OCI-LY7 (cell line): ENCODE measurements around the gene SV2C. TPM values are rescaled to one million over a fixed set of nuclear protein-coding genes. Genes with fewer than 3 reads are reported as not detected.

Experiments
- BruUV-seq: library from RNA; stranded (reverse); fragments of 400-500 nt; replicated peaks from 2 replicates; lab custom pipeline; 2021; lab: Mats Ljungman, UMichigan
- CTCF ChIA-PET: fragments of 300-600 bp; sonication (Branson Sonifier 250); formaldehyde crosslinking; loops from one replicate; lab custom pipeline; 2022; ENCODE audit warnings: antibody characterized with exemption; ENCODE audit not compliant: unreplicated experiment; lab: Charles Lee
- POLR2A ChIA-PET: fragments of 300-600 bp; sonication (Branson Sonifier 250); formaldehyde crosslinking; loops from one replicate; lab custom pipeline; 2022; ENCODE audit warnings: antibody characterized with exemption; lab: Charles Lee
- DNase-seq: peaks from one replicate; pipeline ENCODE4 v3.0.0-alpha.2; 2015; ENCODE audit warnings: low spot score
- H2AFZ ChIP-seq: fragments of 200-600 bp; sonication (generic), shearing (Covaris generic); 2 replicates; pipeline ENCODE4 v1.6.1; 2014; ENCODE audit warnings: mild to moderate bottlenecking, antibody characterized with exemption, low read length, moderate library complexity
- H3K27ac ChIP-seq: fragments of 200-600 bp; sonication (generic); 2 replicates; pipeline ENCODE4 v1.5.1; 2014; ENCODE audit warnings: mixed run types, low read depth, mild to moderate bottlenecking, moderate library complexity, low read length, inconsistent platforms; ENCODE audit not compliant: poor library complexity, severe bottlenecking
- H3K36me3 ChIP-seq: fragments of 200-600 bp; sonication (generic); 2 replicates; pipeline ENCODE4 v1.6.1; 2014; ENCODE audit warnings: mild to moderate bottlenecking, antibody characterized with exemption, low read length, moderate library complexity, mixed read lengths; ENCODE audit not compliant: insufficient read depth
- H3K4me1 ChIP-seq: fragments of 200-600 bp; sonication (generic); 2 replicates; pipeline ENCODE4 v1.5.1; 2014; ENCODE audit warnings: mild to moderate bottlenecking, low read length; ENCODE audit not compliant: insufficient read depth, poor library complexity, severe bottlenecking
- H3K4me2 ChIP-seq: fragments of 200-600 bp; sonication (generic); 2 replicates; pipeline ENCODE4 v1.6.1; 2014; ENCODE audit warnings: mild to moderate bottlenecking, low read length
- H3K4me3 ChIP-seq: fragments of 200-600 bp; sonication (generic); 2 replicates; pipeline ENCODE4 v1.5.1; 2014; ENCODE audit warnings: mild to moderate bottlenecking, low read depth, low read length; ENCODE audit not compliant: poor library complexity, severe bottlenecking
- H3K79me2 ChIP-seq: fragments of 200-600 bp; sonication (generic); 2 replicates; pipeline ENCODE4 v1.6.1; 2016; ENCODE audit warnings: low read depth, mild to moderate bottlenecking, low read length, moderate library complexity, mixed read lengths; ENCODE audit not compliant: insufficient read depth
- H3K9me2 ChIP-seq: fragments of 200-600 bp; sonication (generic); 2 replicates; pipeline ENCODE4 v1.6.1; 2016; ENCODE audit warnings: mild to moderate bottlenecking, low read length, mixed read lengths; ENCODE audit not compliant: insufficient read depth
- H3K9me3 ChIP-seq: fragments of 200-600 bp; sonication (generic); 2 replicates; pipeline ENCODE4 v1.6.1; 2014; ENCODE audit warnings: mild to moderate bottlenecking, mixed run types, low read length, mixed read lengths
- H4K20me1 ChIP-seq: fragments of 200-600 bp; sonication (generic); 2 replicates; pipeline ENCODE4 v1.6.1; 2014; ENCODE audit warnings: mild to moderate bottlenecking, antibody characterized with exemption, low read length, moderate library complexity, mixed read lengths; ENCODE audit not compliant: insufficient read depth
- EZH2phosphoT487 ChIP-seq: fragments of 200-600 bp; sonication (generic); IDR thresholded peaks from 2 replicates; pipeline ENCODE4 v1.6.1; 2018; ENCODE audit warnings: low read depth, borderline replicate concordance, mild to moderate bottlenecking, mixed run types, antibody characterized with exemption, low read length, moderate library complexity, mixed read lengths
- intact Hi-C: fragments of 100-400 bp; cut with micrococcal nuclease; formaldehyde crosslinking; loops from one replicate; pipeline ENCODE4 v1.10.0; 2022; ENCODE audit not compliant: unreplicated experiment
- total RNA-seq, 2 experiments: library from RNA; depleted of rRNA in 1 of 2; stranded (reverse); fragments of >200 nt in 1 of 2; shearing (Covaris generic) in 1 of 2; gene quantifications; 2 replicates each; pipeline ENCODE4 v1.2.3, GENCODE V29; 2014 to 2022
- TF ChIP-seq, protein P1 (sequence below): fragments of 200-600 bp; sonication (generic); conservative IDR thresholded peaks from 2 replicates; pipeline ENCODE4 v1.5.1; 2014; ENCODE audit warnings: mild to moderate bottlenecking, antibody characterized with exemption, low read length, moderate library complexity, mixed read lengths

Gene SV2C
- total RNA-seq, 2 experiments from 2014 or later = not detected

DNA sequence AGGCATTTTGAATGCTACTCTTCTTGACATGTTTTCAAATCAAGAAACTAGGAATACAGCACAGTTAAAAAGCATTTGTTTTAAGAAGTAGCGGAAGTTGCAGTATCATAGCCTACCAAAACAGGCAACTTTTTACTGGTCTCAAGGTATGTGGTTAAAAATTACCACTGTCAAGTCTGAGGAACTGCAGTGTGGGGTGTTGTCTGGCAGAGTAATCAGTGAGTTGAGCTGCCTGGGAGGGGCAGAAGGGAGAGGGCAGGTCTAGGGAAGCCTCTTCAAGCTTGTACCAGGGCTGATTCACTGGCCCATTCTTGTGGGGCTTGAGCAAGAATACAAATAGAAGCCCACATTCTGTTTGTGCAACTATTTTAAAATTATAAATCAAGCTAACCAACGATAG, 42.4 kb upstream of the SV2C start:
- intact Hi-C loops = no loop called here
- DNase-seq = no peak
- CTCF ChIA-PET = interaction anchor here (0.6 kb wide), 1 partner anchor 112 kb away, joined by 3 read pairs; no protein-coding TSS in a partner anchor
- no peak overlapping the region for H3K27ac ChIP-seq
- TF ChIP-seq, protein P1, sequence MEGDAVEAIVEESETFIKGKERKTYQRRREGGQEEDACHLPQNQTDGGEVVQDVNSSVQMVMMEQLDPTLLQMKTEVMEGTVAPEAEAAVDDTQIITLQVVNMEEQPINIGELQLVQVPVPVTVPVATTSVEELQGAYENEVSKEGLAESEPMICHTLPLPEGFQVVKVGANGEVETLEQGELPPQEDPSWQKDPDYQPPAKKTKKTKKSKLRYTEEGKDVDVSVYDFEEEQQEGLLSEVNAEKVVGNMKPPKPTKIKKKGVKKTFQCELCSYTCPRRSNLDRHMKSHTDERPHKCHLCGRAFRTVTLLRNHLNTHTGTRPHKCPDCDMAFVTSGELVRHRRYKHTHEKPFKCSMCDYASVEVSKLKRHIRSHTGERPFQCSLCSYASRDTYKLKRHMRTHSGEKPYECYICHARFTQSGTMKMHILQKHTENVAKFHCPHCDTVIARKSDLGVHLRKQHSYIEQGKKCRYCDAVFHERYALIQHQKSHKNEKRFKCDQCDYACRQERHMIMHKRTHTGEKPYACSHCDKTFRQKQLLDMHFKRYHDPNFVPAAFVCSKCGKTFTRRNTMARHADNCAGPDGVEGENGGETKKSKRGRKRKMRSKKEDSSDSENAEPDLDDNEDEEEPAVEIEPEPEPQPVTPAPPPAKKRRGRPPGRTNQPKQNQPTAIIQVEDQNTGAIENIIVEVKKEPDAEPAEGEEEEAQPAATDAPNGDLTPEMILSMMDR = no peak
- no TSS peak for BruUV-seq
- H3K9me2 ChIP-seq = no peaks in the 10 kb centered on the region
- no peaks in the 10 kb centered on the region for H4K20me1 ChIP-seq
- no peaks in the 10 kb centered on the region for H3K9me3 ChIP-seq
- no peak overlapping the region for H2AFZ ChIP-seq
- no peaks in the 10 kb centered on the region for H3K36me3 ChIP-seq
- no peaks in the 10 kb centered on the region for H3K79me2 ChIP-seq
- H3K4me1 ChIP-seq = no peaks in the 10 kb centered on the region
- no peak overlapping the region for H3K4me2 ChIP-seq
- POLR2A ChIA-PET = no interaction called here
- H3K4me3 ChIP-seq = no peak overlapping the region

DNA sequence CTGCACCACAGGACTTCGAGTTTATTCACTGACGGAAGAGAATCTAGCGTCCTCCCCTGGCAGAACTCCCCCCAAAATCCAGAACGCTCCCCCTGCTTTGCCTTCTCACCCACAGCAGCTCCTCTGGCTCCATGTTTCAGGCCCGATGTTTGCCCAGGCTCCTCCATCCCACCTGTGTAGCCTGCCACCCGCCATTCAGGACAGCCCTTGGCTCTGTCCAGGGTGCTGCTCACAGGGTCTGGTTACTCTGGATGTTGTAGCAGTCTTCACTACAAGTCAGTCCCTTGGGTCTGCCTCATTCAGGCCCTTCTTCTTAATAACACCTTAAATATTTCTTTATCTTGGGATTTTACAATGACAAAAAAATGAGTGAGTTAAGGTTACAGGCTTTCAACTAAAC, 41.3 kb upstream of the SV2C start:
- no peak for TF ChIP-seq EZH2phosphoT487
- TF ChIP-seq, protein P1 = no peak
- DNase-seq = no peak
- no peak overlapping the region for H2AFZ ChIP-seq
- H3K9me2 ChIP-seq = no peaks in the 10 kb centered on the region
- BruUV-seq = no TSS peak
- ChIA-PET POLR2A (interaction anchor here (0.6 to 1.2 kb wide), 3 partner anchors 10 to 20 kb away, joined by 3 to 5 read pairs (median 3); no protein-coding TSS in a partner anchor), CTCF (no interaction called here)
- H3K4me3 ChIP-seq = no peak overlapping the region
- H3K4me2 ChIP-seq = no peak overlapping the region
- H3K4me1 ChIP-seq = no peaks in the 10 kb centered on the region
- no peaks in the 10 kb centered on the region for H3K36me3 ChIP-seq
- H3K79me2 ChIP-seq = no peaks in the 10 kb centered on the region
- intact Hi-C loops = no loop called here
- no peaks in the 10 kb centered on the region for H3K9me3 ChIP-seq
- H3K27ac ChIP-seq = no peak overlapping the region
- H4K20me1 ChIP-seq = no peaks in the 10 kb centered on the region

DNA sequence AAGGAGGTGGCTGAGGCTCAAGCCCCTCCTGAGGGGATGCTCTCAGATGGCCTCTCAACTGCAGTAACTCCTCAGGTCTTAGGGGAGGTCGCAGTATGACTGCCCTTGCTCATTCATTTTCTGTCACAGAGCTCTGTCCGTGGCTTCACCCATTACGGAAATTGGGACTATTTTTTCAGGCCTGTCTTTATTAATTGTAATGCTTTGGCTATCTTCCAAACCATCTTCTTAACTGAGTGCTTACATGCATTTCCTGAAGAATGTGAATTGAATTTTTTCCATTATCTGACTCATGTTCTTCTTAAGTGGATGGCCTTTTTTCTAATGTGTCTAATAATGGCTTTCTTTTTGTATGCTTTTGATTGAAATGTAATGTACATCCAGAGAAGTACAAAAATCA, 36.4 kb upstream of the SV2C start:
- BruUV-seq = no TSS peak
- no peak overlapping the region for H3K27ac ChIP-seq
- ChIA-PET CTCF (no interaction called here), POLR2A (interaction anchor here (0.6 to 0.9 kb wide), 2 partner anchors 17 to 42 kb away, joined by 3 read pairs; no protein-coding TSS in a partner anchor)
- no peak overlapping the region for H2AFZ ChIP-seq
- no peak overlapping the region for H3K4me2 ChIP-seq
- no peaks in the 10 kb centered on the region for H3K4me1 ChIP-seq
- no peaks in the 10 kb centered on the region for H3K36me3 ChIP-seq
- no peaks in the 10 kb centered on the region for H3K9me2 ChIP-seq
- no peaks in the 10 kb centered on the region for H4K20me1 ChIP-seq
- no peaks in the 10 kb centered on the region for H3K9me3 ChIP-seq
- H3K79me2 ChIP-seq = no peaks in the 10 kb centered on the region
- TF ChIP-seq, protein P1 = no peak
- intact Hi-C loops = no loop called here
- no peak for DNase-seq
- H3K4me3 ChIP-seq = no peak overlapping the region
